AG08395 (cell line): ENCODE results near the gene RPL13A.

Experiments used
- DNase-seq: peaks from one replicate; pipeline ENCODE4 v3.0.0; 2012; ENCODE audit warnings: mixed read lengths, low spot score

Gene RPL13A

GRCh38 chr19:49506575-49507105 lies 19.2 kb downstream of the RPL13A start:
- DNase-seq, result peak; percentile 62

- no peak for DNase-seq
These were observed 20.5 kb downstream of the RPL13A start for GRCh38 chr19:49507803-49508494.

GRCh38 chr19:49512970-49513745 lies 25.8 kb downstream of the RPL13A start:
- peak; percentile 52 for DNase-seq

GRCh38 chr19:49513746-49514118 lies 26.3 kb downstream of the RPL13A start:
- DNase-seq, result no peak

GRCh38 chr19:49514151-49514550 lies 26.7 kb downstream of the RPL13A start:
- no peak for DNase-seq

GRCh38 chr19:49515767-49516166 lies 28.4 kb downstream of the RPL13A start:
- DNase-seq, result peak; percentile 0

- DNase-seq, result no peak
These were observed 30.6 kb downstream of the RPL13A start for GRCh38 chr19:49518033-49518432.

GRCh38 chr19:49520705-49521319 lies 33.4 kb downstream of the RPL13A start:
- DNase-seq, result no peak

- no peak for DNase-seq
These were observed 37.5 kb downstream of the RPL13A start for GRCh38 chr19:49524812-49525455.

GRCh38 chr19:49528211-49528771 lies 40.9 kb downstream of the RPL13A start:
- DNase-seq, result peak; percentile 58

- no peak for DNase-seq
These were observed 43.3 kb downstream of the RPL13A start for GRCh38 chr19:49530708-49531107.

- DNase-seq, result peak; percentile 59
These were observed 46.4 kb downstream of the RPL13A start for GRCh38 chr19:49533551-49534488.

- no peak for DNase-seq
These were observed 47.4 kb downstream of the RPL13A start for GRCh38 chr19:49534632-49535385.

- no peak for DNase-seq
These were observed 49.6 kb downstream of the RPL13A start for GRCh38 chr19:49536921-49537462.

- no peak for DNase-seq
These were observed 51.2 kb downstream of the RPL13A start for GRCh38 chr19:49538643-49539042.

- DNase-seq, result no peak
These were observed 52.0 kb downstream of the RPL13A start for GRCh38 chr19:49539192-49539952.
